ENCODE results near the gene MT1E.

MT1E gene

DNA sequence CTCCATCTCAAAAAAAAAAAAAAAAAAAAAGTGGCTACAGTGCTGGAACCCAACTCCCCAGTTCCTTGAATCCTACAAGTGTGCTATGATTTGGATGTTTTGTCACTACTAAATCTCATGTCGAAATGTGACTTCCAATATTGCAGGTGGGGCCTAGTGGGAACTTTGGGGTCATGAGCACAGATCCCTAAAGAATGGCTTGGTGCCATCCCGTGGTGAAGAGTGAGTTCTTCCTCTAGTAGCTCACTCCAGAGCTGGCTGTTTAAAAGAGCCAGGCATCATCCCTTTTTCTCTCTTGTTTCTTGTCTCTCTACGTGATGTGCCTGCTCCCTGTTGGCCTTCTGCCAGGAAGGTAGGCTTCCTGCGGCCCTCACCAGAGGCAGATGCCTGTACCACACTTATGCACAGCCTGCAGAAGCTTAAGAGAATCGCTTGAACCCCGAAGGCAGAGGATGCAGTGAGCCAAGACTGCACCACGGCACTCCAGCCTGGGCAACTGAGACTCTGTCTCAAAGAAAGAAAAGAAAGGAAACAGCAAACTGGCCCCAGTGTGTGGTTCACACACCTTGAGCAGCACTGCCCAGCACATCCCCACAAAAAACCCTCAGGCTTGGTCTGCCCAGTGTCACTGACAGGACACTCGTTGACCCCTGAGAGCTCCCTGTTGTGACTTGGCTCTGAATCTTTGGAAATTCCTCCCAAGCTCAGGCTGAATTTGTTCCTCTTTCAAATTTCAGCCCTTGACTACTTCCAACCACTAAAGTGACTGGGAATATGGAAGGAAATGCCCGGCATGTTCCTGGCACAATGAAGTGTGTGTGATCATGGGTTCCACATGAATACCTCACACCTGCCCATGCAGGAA, 3.1 kb downstream of the MT1E start:
- no peak for DNase-seq

GRCh38 chr16:56629531-56629930, 4.0 kb downstream of the MT1E start:
- DNase-seq: no peak

DNA sequence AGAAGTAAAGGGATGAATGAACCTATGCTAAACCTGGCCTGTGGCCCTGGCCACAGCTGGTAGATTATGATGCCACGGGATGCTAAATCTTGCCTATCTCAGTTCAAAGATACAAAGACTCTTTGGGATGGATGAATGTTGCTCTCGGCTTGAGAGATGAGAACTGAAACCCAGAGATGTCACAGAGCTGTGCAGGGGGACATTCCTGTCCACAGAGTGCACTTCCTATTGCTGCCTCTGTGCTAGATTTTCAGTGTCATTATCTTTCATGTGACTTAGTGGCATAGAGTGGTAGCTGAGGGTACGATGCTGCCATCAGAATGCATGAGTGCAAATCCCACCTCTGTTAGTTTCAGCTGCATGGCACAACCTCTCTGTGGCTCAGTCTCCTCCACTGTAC, 4.6 kb downstream of the MT1E start:
- DNase-seq: no peak

GRCh38 chr16:56631197-56631596, 5.6 kb downstream of the MT1E start:
- no peak for DNase-seq

- no peak for DNase-seq
These were observed 6.2 kb downstream of the MT1E start for GRCh38 chr16:56631832-56632155.

- DNase-seq: no peak
These were observed 6.7 kb downstream of the MT1E start, which contains the start of gene MT1M for GRCh38 chr16:56632156-56632847. MT1M (plus strand) TSS chr16:56632659; CDS start chr16:56632732, 73 bp downstream.

DNA sequence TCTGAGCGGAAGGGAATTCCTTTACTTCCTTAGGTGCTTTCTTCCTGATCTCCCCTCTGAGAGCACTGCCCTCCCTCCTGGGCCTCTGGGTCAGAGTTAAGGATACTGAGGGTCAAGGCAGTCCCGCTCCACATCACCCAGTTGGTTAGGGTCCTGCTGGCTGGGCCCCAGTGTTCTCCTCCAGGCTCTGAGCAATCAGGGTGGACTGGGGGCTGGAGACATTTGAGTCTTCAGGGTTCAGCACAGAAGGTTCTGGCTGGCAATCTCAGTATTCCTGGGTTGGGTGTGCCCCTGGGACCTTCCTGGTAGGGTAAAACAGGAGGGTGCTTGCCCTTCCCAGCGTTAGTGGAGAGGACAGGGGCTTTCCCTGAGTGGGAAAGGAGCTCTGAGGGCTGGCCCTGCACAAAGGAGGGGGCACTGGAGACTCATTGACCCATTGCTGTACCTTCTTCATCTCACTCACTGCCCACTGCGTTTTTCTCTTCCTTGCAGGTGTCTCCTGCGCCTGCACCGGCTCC, 7.3 kb downstream of the MT1E start:
- DNase-seq: no peak

DNA sequence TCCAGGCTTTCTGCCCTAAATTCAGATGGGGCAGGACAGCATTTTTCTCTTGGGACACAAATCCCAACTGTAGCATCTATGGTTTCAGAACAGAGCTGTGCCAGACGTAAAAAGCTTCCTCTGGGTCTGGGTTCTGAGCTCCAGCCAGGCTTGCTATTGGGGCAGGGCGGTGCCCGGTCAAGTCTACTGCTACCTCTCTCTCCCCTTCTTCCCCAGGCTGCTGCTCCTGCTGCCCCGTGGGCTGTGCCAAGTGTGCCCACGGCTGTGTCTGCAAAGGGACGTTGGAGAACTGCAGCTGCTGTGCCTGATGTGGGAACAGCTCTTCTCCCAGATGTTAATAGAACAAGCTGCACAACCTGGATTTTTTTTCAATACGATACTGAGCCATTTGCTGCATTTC, 8.0 kb downstream of the MT1E start:
- no peak for DNase-seq

- no peak for DNase-seq
These were observed 9.3 kb downstream of the MT1E start for GRCh38 chr16:56634715-56635440.

GRCh38 chr16:56635441-56635967, 9.9 kb downstream of the MT1E start:
- DNase-seq: no peak

DNA sequence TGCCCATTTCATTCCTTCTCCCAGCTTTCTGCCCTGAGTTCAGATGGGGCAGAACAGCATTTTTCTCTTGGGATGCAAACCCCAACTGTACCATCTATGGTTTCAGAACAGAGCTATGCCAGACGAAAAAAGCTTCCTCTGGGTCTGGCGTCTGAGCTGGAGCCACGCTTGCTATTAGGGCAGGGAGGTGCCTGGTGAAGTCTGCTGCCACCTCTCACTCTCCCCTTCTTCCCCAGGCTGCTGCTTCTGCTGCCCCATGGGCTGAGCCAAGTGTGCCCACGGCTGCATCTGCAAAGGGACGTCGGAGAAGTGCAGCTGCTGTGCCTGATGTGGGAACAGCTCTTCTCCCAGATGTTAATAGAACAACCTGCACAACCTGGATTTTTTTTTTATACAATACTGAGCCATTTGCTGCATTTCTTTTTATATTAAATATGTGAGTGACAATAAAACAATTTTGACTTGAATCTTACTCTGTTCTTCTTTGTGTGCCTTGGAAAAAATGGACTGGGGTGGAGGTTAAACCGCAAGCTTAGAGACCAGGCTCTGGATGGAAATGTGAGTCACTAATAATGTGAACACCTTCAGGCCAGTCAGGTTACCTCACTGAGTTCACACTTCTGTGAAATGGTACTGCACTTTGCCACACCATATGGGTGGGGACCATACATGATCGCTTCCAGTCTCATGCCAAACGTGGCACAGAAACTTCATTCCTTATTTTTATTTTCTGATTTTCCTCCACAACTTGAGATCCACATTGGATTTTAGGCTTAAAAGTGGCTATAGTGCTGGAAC, 11.2 kb downstream of the MT1E start:
- no peak for DNase-seq

DNA sequence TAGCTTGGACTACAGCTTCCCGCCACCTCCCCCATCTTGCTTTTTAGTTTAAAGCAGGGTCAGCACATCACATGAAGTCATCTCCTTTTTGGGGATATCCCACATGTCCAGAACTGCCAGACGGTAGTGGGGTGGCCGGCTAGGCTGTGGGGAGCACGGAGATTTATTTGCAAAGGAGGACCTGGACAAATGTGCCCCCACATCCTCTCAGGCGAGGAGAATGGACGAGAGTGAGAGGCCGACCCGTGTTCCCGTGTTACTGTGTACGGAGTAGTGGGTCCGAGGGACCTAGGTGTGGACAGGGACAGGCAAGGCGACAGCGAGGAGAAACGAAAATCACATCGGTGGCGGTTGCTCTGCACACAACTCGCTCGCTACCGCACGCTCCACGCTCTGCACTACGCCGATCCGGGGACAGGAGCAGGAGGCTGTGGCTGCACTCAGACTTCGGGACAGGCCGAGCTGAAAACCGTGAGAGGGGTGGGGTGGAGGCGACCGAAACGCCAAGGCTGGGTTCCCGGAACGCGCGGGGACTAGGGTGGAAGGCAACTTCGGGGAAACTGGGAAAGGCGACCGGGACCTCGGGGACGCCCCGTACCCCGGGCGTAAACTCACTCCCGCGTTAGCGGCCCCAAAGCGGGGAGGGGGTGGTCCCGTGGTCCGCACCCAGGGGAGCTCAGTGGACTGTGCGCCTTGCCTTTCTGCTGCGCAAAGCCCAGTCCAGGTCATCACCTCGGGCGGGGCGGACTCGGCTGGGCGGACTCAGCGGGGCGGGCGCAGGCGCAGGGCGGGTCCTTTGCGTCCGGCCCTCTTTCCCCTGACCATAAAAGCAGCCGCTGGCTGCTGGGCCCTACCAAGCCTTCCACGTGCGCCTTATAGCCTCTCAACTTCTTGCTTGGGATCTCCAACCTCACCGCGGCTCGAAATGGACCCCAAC, 12.5 kb downstream of the MT1E start, which contains the start of gene MT1A:
MT1A (plus strand) TSS at position 853 of the 937 bp plus-strand sequence; CDS start at position 926, 73 bp downstream.
- DNase-seq: no peak

GRCh38 chr16:56639045-56639444, 13.5 kb downstream of the MT1E start:
- DNase-seq: no peak

GRCh38 chr16:56640076-56640475, 14.5 kb downstream of the MT1E start:
- no peak for DNase-seq

DNA sequence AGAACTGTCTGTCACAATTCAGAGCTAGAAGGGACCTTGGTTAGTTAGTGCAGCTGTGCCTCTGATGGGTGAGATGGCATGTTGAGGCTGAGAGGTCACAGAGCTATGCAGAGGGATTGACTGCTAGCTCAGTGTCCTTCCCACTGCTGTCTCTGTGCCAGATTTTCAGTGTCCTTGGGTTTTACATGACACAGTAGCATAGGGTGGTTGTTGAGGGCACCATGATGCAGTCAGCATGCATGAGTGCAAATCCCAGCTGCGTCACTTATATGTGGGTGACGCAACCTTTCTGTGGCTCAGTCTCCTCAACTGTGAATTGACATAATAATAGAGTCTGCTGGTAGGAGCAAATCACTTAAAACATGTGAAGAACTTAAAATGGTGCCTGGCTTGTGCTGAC, 15.6 kb downstream of the MT1E start:
- no peak for DNase-seq

DNA sequence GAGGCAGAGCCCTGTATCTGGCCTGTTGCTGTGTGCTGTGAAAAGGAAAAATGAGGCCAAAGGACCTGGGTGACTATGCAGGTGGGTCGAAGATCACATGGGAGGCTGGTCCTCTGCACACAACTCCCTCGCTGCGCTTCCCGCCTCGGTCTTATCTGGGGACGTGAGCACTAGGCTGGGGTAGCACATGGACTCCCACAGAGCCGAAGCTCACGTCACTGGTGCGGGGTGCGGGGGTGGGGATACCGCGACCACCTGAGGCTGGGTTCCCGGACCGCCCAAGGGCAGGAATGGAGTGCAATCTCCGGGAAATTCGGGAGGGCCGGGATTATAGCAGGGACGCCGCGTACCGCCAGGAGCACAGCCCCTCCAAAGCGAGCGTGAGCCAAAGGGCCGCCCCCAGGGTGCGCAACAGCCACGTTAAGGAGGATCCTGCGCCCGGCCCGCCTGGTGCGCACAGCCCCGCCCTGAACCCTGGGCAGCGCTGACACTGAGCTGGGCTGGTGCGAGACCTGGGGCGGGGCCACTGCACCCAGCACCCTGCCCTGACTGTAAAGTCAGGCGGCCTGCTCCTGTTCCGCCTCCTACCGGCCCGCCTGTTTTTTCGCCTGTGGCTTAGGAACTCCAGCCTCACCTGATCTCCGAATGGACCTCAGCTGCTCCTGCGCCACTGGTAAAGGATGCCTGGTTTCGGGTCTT, 17.6 kb downstream of the MT1E start:
- DNase-seq: no peak

GRCh38 chr16:56643833-56644232, 18.3 kb downstream of the MT1E start:
- DNase-seq: no peak

- DNase-seq: no peak
These were observed 19.7 kb downstream of the MT1E start for GRCh38 chr16:56645311-56645710.

GRCh38 chr16:56645838-56646237, 20.3 kb downstream of the MT1E start:
- DNase-seq: no peak
